Naive B cell (primary cell): ENCODE measurements around the gene GTF2I. TPM values are rescaled to one million over a fixed set of nuclear protein-coding genes. Genes with fewer than 3 reads are reported as not detected.

Experiments used
- ATAC-seq, 2 donors: fragments of 150-1000 bp; cut with Tn5 transposase; 2 replicates each; pipeline ENCODE4 v1.10.0; 2021; ENCODE audit warnings: low read depth in 2 of 2, mild to moderate bottlenecking in 2 of 2, moderate library complexity in 2 of 2
- DNase-seq: peaks from one replicate; pipeline ENCODE4 v3.0.0; 2022
- H3K27ac Mint-ChIP-seq, 6 donors: one replicate each; pipeline ENCODE4 v1.8.0; 2020 to 2022; ENCODE audit warnings: mild to moderate bottlenecking in 6 of 6, mixed read lengths in 6 of 6, moderate library complexity in 5 of 6, inconsistent platforms in 2 of 6
- H3K27me3 Mint-ChIP-seq, 3 donors: one replicate each; pipeline ENCODE4 v1.8.0; 2021 to 2022; ENCODE audit warnings: mixed read lengths in 3 of 3, mild to moderate bottlenecking in 1 of 3
- H3K36me3 Mint-ChIP-seq, 2 donors: one replicate each; pipeline ENCODE4 v1.8.0; 2020 to 2022; ENCODE audit warnings: mixed read lengths in 2 of 2, inconsistent platforms in 1 of 2, mild to moderate bottlenecking in 1 of 2
- H3K4me1 Mint-ChIP-seq, 3 donors: one replicate each; pipeline ENCODE4 v1.8.0; 2020 to 2022; ENCODE audit warnings: mixed read lengths in 3 of 3, inconsistent platforms in 1 of 3, mild to moderate bottlenecking in 1 of 3, moderate library complexity in 1 of 3
- H3K4me3 Mint-ChIP-seq, 8 donors: one replicate each; pipeline ENCODE4 v1.8.0; 2020 to 2022; ENCODE audit warnings: mild to moderate bottlenecking in 8 of 8, mixed read lengths in 8 of 8, moderate library complexity in 8 of 8, inconsistent platforms in 2 of 8
- H3K9me3 Mint-ChIP-seq, 7 donors: one replicate each; pipeline ENCODE4 v1.8.0; 2020 to 2022; ENCODE audit warnings: mixed read lengths in 7 of 7, mild to moderate bottlenecking in 5 of 7, inconsistent platforms in 2 of 7, moderate library complexity in 1 of 7
- polyA plus RNA-seq, 6 donors: library from polyadenylated mRNA; unstranded; fragments of 300-500 nt; fragmentation: Illumina TruSeq; gene quantifications; one replicate each; pipeline ENCODE4 v1.2.3, GENCODE V29; 2021; ENCODE audit warnings: low read depth in 6 of 6

GTF2I gene
- polyA plus RNA-seq = 100 to 1,000 TPM in 1 of 6 donors, 10 to 100 TPM in 5; 40.8 to 110 (median 85.1) TPM

DNA sequence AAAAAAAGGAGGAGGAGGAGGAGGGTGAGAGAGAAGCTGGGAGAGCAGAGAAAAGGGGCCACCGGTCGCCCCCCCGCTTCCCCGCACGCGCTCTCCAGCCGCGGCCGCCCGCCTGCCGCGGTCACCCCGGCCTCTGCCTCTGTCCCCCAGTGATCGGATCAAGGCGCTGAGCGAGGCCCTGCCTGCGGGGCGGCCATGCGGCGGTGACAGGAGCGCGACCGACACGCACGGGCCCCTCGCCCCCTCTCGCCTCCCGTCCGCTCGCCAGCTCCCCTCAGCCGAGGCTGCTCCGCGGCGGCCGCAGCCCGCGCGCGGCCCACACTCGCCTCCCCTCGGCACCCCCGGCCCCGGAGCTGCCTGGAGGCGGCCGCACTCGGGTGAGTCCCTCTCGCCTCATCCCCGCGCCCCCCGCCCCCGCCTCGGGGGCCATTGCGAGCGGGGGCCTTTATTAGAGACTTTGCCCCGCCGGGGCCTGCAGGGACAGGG lies at the start of gene GTF2I:
Gene GTF2I, plus strand, starts transcription at position 27 of the 486 bp plus-strand sequence. CDS start 31,411 bp downstream, outside the sequence.
- no peaks in the 10 kb centered on the region for H3K27me3 Mint-ChIP-seq
- DNase-seq (peak; percentile 78), ATAC-seq (peak; percentile 33 to 35)
- peak within 1 kb of the TSS; percentile 85 to 97 (median 94) for H3K4me3 Mint-ChIP-seq
- H3K27ac Mint-ChIP-seq = peak within 1 kb of the TSS; percentile 94 to 100 (median 98)
- H3K36me3 Mint-ChIP-seq = no peaks in the 10 kb centered on the region
- no peaks in the 10 kb centered on the region for H3K9me3 Mint-ChIP-seq
- peaks cover 29 to 63% (median 47%) of the 10 kb centered on the region in 3 donors for H3K4me1 Mint-ChIP-seq

DNA sequence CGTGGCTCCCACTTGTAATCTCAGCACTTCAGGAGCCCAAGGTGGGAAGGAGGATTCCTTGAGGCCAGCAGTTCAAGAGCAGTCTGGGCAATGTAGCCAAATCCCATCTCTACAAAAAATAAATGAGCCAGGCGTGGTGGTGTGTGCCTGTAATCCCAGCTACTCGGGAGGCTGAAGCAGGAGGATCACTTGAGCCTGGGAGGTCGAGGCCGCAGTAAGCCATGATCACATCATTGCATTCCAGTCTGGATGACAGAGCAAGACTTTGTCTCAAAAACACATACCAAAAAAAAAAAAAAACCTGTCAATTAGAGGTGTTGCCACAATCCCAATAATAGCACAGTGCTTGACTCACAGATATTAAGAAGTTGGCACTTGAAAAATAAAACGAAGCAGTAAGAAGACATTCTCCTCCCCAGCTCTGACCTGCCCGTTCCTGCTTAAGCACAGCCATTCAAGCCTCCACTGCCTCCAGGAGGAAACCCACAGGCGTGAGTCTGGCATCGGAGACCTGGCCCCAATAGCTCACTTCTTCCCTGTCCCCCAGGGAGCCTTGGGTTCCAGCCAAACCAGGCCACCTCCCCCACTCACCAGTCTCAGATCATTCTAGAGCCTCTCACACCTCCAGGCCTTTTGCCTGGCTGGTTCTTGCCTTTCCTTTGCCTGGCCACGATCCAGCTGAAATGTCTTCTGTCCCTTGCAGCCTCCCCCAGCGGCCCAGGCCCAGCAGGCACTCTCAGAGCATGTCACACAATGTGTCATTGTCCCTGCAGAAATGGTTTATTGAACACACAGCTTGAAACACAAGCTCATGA lies 45.3 kb upstream of the GTF2I start:
- peak overlapping the region in 1 of 6 donors; percentile 43 for H3K27ac Mint-ChIP-seq
- H3K4me1 Mint-ChIP-seq = peaks cover 7 to 25% (median 24%) of the 10 kb centered on the region in 3 donors
- H3K9me3 Mint-ChIP-seq = no peaks in the 10 kb centered on the region
- no peaks in the 10 kb centered on the region for H3K36me3 Mint-ChIP-seq
- no peak for DNase-seq
- H3K4me3 Mint-ChIP-seq = peak overlapping the region in 1 of 8 donors; percentile 31
- H3K27me3 Mint-ChIP-seq = no peaks in the 10 kb centered on the region
- no peak for ATAC-seq

DNA sequence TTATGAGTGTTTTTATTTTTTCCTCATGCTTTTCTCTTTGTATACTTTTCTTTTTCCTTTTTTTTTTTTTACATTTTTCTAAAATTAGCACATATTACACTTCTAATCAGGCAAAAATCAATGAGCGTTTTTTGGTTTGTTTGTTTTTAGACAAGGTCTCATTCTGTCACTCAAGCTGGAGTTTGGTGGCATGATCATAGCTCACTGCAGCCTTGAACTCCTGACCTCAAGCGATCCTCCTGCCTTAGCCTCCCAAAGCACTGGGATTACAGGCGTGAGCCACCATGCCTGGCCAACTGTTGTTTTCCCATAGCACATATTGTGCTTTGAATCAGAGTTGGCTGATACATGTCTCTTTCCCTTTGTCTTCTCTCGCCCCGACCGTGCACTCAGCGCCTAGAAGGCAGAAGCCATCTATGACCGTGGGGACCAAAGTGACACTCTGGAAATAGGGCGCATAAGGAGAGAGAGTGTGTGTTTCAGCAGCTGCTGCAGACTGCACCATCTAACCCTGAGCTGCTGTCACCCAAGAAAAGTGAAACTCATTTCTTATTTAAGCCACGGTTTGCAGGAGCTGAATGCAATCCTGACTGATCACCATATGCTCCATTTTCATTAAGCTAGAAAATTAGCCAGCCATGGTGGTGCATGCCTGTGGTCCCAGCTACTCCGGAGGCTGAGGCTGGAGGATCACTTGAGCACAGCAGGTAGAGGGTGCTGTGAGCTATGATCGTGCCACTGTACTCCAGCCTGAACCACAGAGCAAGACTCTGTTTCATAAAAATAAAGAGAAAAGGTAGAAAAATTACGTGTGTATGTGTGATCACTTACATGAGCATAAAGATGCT lies 41.4 kb upstream of the GTF2I start:
- Mint-ChIP-seq H3K27ac (peak overlapping the region in 5 of 6 donors; percentile 18 to 70 (median 54)), H3K4me1 (peaks cover 12 to 36% (median 34%) of the 10 kb centered on the region in 3 donors), H3K27me3 (no peaks in the 10 kb centered on the region), H3K36me3 (no peaks in the 10 kb centered on the region), H3K4me3 (peak overlapping the region in 6 of 8 donors; percentile 29 to 82 (median 52)), H3K9me3 (no peaks in the 10 kb centered on the region)
- DNase-seq (no peak), ATAC-seq (no peak)

DNA sequence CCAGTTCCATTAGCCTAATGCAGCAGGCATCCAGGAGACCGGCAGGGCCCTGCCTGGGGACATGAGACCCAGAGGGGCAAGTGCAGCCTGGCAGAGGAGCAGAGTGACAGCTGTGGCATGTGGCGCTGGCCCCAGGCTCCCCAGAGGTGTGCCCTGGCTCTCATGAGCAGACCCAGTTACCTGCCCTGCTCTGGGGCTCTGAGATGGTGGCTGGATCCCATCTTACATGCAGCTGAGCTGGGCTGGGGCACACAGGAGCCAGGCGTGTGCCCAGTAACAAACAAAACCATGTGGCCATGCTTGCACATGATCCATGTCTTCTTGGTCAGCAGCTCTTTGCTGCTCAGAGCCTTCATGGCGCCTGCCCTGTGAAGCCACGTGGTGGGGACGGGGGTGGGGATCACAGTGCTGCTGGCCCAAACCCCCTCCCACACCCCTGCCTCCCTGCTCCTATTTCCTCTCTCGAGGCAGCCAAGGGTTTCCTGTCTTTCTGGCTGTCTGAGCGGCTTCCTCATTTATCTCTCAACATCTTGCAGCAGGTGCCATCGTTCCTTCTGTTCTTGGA lies 40.3 kb upstream of the GTF2I start:
- no peaks in the 10 kb centered on the region for H3K36me3 Mint-ChIP-seq
- H3K4me3 Mint-ChIP-seq = peak overlapping the region; percentile 31 to 89 (median 82)
- peaks cover 12 to 34% (median 32%) of the 10 kb centered on the region in 3 donors for H3K4me1 Mint-ChIP-seq
- peak; percentile 81 for ATAC-seq
- peak; percentile 39 for DNase-seq
- no peaks in the 10 kb centered on the region for H3K9me3 Mint-ChIP-seq
- no peaks in the 10 kb centered on the region for H3K27me3 Mint-ChIP-seq
- H3K27ac Mint-ChIP-seq = peak overlapping the region in 5 of 6 donors; percentile 5 to 91 (median 72)

DNA sequence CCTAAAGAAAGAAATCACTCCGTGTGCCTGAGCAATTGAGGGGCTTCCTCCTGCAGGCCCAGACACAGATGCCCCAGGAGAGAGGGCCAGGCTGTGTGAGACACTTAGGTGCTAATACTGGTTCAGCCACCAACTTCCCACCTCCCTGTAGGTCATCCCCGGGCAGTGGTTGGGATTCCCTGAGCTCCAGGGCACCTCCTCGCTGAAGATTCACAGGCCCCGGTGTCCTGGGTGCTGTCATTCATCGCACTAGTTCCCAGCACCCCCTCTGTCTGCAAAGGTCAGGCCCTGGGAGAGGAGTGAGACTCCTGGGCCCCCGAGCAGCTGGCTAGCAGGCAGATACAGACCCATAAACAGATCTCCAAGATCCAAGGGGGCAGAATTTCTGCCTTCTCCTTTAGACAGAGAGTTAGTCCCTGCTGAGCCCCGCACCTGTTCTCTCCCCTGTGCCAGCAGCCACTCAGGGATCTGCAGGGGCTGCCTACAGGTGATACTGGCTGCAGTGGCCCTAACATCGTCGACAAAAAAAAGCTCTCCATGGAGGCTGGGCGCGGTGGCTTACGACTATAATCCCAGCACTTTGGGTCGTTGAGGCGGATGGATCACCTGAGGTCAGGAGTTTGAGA lies 38.2 kb upstream of the GTF2I start:
- H3K27ac Mint-ChIP-seq = peak overlapping the region in 1 of 6 donors; percentile 54

DNA sequence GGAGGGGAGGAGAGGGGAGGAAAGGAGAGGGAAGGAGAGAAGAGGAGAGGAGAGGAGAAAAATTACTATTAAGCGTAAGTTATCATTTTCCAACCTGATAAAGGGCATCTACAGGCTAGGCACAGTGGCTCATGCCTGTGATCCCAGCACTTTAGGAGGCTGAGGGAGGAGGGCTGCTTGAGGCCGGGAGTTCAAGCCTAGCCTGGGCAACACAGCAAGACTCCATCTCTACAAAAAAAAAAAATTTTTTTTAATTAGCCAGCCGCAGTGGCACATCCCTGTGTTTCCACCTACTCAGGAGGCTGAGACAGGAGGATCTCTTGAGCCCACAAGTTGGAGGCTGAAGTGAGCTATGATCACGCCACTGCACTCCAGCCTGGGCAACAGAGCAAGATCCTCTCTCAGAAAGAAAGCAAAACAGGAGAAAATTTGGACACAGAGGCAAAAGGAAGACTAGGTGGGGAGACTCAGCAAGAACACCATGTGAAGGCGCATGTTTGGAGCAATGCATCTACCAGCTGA lies 35.2 kb upstream of the GTF2I start:
- Mint-ChIP-seq H3K4me3 (no peak overlapping the region), H3K4me1 (peaks cover 11 to 15% (median 12%) of the 10 kb centered on the region in 3 donors), H3K27me3 (no peaks in the 10 kb centered on the region), H3K27ac (no peak overlapping the region), H3K9me3 (no peaks in the 10 kb centered on the region), H3K36me3 (no peaks in the 10 kb centered on the region)
- no peak for DNase-seq
- no peak for ATAC-seq

More for the DNA sequence above, 38.2 kb upstream of the GTF2I start:
- Mint-ChIP-seq H3K4me1 (peaks cover 12 to 31% (median 28%) of the 10 kb centered on the region in 3 donors), H3K9me3 (no peaks in the 10 kb centered on the region), H3K4me3 (no peak overlapping the region), H3K36me3 (no peaks in the 10 kb centered on the region), H3K27me3 (no peaks in the 10 kb centered on the region)
- DNase-seq (no peak), ATAC-seq (no peak)

DNA sequence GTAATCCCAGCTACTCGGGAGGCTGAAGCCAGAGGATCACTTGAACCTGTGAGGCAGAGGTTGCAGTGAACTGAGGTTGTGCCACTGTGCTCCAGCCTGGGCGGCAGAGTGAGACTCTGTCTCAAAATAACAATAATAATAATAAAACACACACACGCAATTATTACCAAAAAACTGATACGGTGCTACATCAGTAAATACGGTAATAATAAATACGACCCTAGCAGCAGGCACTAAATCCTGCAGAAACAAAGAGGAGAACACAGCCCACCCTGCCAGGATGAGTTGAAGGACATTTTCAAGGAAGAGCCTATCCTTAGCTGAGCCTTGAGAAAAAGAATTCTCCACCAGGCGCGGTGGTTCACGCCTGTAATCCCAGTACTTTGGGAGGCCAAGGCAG lies 34.4 kb upstream of the GTF2I start:
- Mint-ChIP-seq H3K4me1 (peaks cover 4 to 7% (median 6%) of the 10 kb centered on the region in 3 donors), H3K27me3 (no peaks in the 10 kb centered on the region), H3K36me3 (no peaks in the 10 kb centered on the region), H3K9me3 (no peaks in the 10 kb centered on the region), H3K4me3 (no peak overlapping the region), H3K27ac (no peak overlapping the region)
- ATAC-seq (no peak), DNase-seq (no peak)

DNA sequence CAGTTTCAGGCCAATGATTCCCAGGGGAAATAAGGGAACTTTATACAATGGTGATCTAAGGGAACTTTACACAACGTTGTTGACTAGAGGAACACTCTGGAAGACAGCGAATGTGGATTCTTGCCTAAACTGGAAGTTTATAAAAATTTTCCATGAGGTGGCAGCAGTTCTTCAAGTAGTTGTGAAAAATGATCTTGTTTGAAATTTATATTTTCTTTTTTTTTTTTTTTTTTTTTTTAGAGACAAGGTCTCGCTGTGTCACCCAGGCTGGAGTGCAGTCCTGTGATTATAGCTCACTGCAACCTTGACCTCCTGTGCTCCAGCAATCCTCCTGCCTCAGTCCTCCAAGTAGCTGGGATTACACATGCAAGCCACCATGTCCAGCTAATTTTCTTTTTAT lies 32.1 kb upstream of the GTF2I start:
- ATAC-seq (peak in 1 of 2 donors; percentile 18), DNase-seq (no peak)
- no peaks in the 10 kb centered on the region for H3K36me3 Mint-ChIP-seq
- H3K27ac Mint-ChIP-seq = no peak overlapping the region
- no peaks in the 10 kb centered on the region for H3K9me3 Mint-ChIP-seq
- H3K4me1 Mint-ChIP-seq = peaks cover 6% of the 10 kb centered on the region in 3 donors
- no peak overlapping the region for H3K4me3 Mint-ChIP-seq
- H3K27me3 Mint-ChIP-seq = no peaks in the 10 kb centered on the region

DNA sequence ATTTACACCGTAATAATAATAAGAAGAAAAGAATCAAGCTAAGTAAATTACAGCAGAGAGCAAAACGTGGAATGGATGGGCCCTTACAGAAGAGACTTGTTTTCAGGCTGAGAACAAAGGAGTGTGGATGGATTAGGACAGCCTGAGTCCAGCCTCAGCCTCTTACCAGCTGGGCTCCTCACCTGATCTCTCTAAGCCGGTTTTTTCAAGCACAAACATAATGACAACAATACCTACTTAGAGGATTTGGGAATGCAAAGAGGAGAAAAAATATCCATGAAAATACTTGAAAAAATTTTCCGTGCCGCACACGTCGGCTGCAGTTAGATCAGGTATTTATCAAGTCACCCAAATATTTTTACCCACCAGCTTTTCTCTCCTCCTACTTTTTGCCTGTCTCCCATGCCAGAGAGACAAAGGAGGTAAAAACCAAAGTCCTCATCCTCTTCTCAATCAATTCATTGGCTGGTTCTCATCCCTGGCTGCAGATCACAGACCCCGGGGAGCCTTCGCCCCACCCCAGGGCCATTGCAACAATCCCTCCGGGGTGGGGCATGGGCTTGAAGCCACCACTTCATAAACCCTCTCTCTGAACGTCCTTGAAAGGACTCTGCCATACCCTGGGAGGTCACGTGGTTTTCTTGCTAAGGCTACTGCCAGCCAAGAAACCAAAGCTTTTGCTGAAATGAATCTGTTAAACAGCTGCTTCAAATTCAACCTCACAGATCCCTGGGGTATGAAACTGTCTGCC lies 29.7 kb upstream of the GTF2I start:
- Mint-ChIP-seq H3K27ac (no peak overlapping the region), H3K4me1 (peaks cover 6% of the 10 kb centered on the region in 3 donors), H3K36me3 (no peaks in the 10 kb centered on the region), H3K4me3 (no peak overlapping the region), H3K9me3 (no peaks in the 10 kb centered on the region), H3K27me3 (no peaks in the 10 kb centered on the region)
- ATAC-seq = no peak
- DNase-seq = no peak

DNA sequence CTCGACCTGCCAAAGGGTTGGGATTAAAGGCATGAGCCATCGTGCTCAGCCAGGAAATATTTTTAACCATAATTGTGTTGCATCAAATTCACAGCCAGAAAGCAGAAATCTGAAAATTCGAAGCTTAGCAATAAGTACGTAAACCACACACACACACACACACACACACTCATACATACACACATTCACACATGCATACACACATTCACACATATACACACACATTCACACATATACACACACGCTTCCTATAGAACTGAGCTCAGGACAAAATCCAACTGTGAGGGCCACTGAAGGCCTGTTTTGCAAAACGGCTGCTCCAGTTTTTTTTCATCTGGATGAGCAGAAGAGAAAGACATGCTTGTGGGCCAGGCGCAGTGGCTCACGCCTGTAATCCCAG lies 25.0 kb upstream of the GTF2I start:
- DNase-seq (no peak), ATAC-seq (no peak)
- H3K4me1 Mint-ChIP-seq = peaks cover 0 to 4% (median 0%) of the 10 kb centered on the region in 3 donors
- H3K36me3 Mint-ChIP-seq = no peaks in the 10 kb centered on the region
- H3K27me3 Mint-ChIP-seq = no peaks in the 10 kb centered on the region
- H3K4me3 Mint-ChIP-seq = no peak overlapping the region
- peak overlapping the region in 1 of 6 donors; percentile 68 for H3K27ac Mint-ChIP-seq
- H3K9me3 Mint-ChIP-seq = no peaks in the 10 kb centered on the region

DNA sequence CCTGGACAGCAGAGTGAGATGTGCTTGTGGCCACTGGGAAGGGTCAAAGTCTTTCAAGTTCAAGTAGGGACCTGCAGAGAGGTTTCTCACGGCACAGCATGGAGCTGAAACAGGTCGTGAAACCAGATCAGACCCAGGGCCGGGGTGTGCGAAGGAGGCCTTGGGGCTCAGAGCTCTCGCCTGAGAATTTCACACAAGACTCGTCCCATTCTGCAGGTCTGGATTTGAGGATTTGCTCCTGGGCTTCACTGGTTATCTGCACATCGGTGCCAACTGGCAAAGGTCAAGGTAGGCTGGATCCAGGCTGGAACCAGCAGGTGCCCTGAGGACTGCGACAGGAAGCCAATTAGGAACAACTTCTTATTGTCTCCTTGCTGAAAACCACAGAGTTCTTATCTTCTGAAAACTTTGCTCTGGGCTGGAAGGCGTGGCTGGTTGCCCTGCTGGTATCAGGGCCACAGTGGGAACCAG lies 24.0 kb upstream of the GTF2I start:
- no peak overlapping the region for H3K27ac Mint-ChIP-seq
- H3K4me3 Mint-ChIP-seq = no peak overlapping the region
- DNase-seq (no peak), ATAC-seq (no peak)
- no peaks in the 10 kb centered on the region for H3K27me3 Mint-ChIP-seq
- H3K36me3 Mint-ChIP-seq = no peaks in the 10 kb centered on the region
- peaks cover 0 to 4% (median 0%) of the 10 kb centered on the region in 3 donors for H3K4me1 Mint-ChIP-seq
- no peaks in the 10 kb centered on the region for H3K9me3 Mint-ChIP-seq

DNA sequence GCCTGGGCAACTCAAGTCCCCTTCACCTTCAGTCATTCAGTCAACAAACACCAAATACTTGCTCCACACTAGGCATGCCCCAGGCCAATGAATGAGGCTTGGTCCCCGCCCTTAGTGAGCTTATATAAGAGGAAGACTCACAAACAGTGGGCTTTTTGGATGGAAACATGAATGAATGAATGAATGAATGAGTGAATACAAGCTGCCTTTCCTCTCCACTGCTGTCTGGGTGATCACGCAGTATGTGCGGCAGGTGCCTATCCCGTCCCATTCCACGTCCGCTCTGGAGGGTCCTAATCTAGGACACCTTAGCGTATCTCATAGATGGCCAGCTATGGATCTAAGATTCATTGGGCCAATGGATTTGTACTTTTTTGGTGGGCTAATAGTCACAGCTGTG lies 19.8 kb upstream of the GTF2I start:
- ATAC-seq (no peak), DNase-seq (no peak)
- H3K27ac Mint-ChIP-seq = no peak overlapping the region
- H3K4me3 Mint-ChIP-seq = no peak overlapping the region
- no peaks in the 10 kb centered on the region for H3K27me3 Mint-ChIP-seq
- no peaks in the 10 kb centered on the region for H3K9me3 Mint-ChIP-seq
- H3K36me3 Mint-ChIP-seq = no peaks in the 10 kb centered on the region
- no peaks in the 10 kb centered on the region for H3K4me1 Mint-ChIP-seq
